ENCODE results near the gene TXNDC15. TPM values are rescaled to one million over a fixed set of nuclear protein-coding genes. Genes with fewer than 3 reads are reported as not detected.

Gene TXNDC15
- total RNA-seq, 1 donor from 2014 or later: 49.5 TPM

GRCh38 chr5:134934202-134934601 lies 60.0 kb downstream of the TXNDC15 start:
- H3K36me3 ChIP-seq: peaks cover 53% of the 10 kb centered on the region

GRCh38 chr5:134935711-134936602 lies 61.8 kb downstream of the TXNDC15 start:
- H3K4me3 ChIP-seq: no peak overlapping the region
- intact Hi-C loops (cut with micrococcal nuclease): no loop called here
- no peaks in the 10 kb centered on the region for H3K4me1 ChIP-seq
- no peaks in the 10 kb centered on the region for H3K27me3 ChIP-seq (ENCODE audit: low read depth)
- no peak overlapping the region for H3K27ac ChIP-seq (replicated peaks)
- peaks cover 50% of the 10 kb centered on the region for H3K36me3 ChIP-seq
- TF ChIP-seq CTCF (IDR thresholded peaks at IDR 0.05; ENCODE audit: borderline replicate concordance): no peak
- H3K9me3 ChIP-seq (replicated peaks): no peaks in the 10 kb centered on the region
- no peak for DNase-seq

More at GRCh38 chr5:134934202-134934601, 60.0 kb downstream of the TXNDC15 start:
- no peak for TF ChIP-seq CTCF (IDR thresholded peaks at IDR 0.05; ENCODE audit: borderline replicate concordance)
- H3K27me3 ChIP-seq (ENCODE audit: low read depth): no peaks in the 10 kb centered on the region
- H3K9me3 ChIP-seq (replicated peaks): no peaks in the 10 kb centered on the region
- intact Hi-C loops (cut with micrococcal nuclease): no loop called here
- no peaks in the 10 kb centered on the region for H3K4me1 ChIP-seq
- H3K4me3 ChIP-seq: no peak overlapping the region
- DNase-seq: no peak
- H3K27ac ChIP-seq (replicated peaks): no peak overlapping the region

- no peaks in the 10 kb centered on the region for H3K4me1 ChIP-seq
- H3K4me3 ChIP-seq: no peak overlapping the region
- intact Hi-C loops (cut with micrococcal nuclease): no loop called here
- no peaks in the 10 kb centered on the region for H3K9me3 ChIP-seq (replicated peaks)
- H3K27ac ChIP-seq (replicated peaks): no peak overlapping the region
- DNase-seq: no peak
- no peak for TF ChIP-seq CTCF (IDR thresholded peaks at IDR 0.05; ENCODE audit: borderline replicate concordance)
- H3K27me3 ChIP-seq (ENCODE audit: low read depth): no peaks in the 10 kb centered on the region
- peaks cover 42% of the 10 kb centered on the region for H3K36me3 ChIP-seq
Observed at GRCh38 chr5:134937526-134937925, 63.4 kb downstream of the TXNDC15 start.

GRCh38 chr5:134938030-134938429 lies 63.9 kb downstream of the TXNDC15 start:
- H3K4me1 ChIP-seq: no peaks in the 10 kb centered on the region
- no peaks in the 10 kb centered on the region for H3K27me3 ChIP-seq (ENCODE audit: low read depth)
- H3K27ac ChIP-seq (replicated peaks): no peak overlapping the region
- no peak for TF ChIP-seq CTCF (IDR thresholded peaks at IDR 0.05; ENCODE audit: borderline replicate concordance)
- H3K9me3 ChIP-seq (replicated peaks): no peaks in the 10 kb centered on the region
- peaks cover 38% of the 10 kb centered on the region for H3K36me3 ChIP-seq
- DNase-seq: no peak
- intact Hi-C loops (cut with micrococcal nuclease): no loop called here
- H3K4me3 ChIP-seq: no peak overlapping the region

- no peak for TF ChIP-seq CTCF (IDR thresholded peaks at IDR 0.05; ENCODE audit: borderline replicate concordance)
- Histone ChIP-seq H3K27me3 (ENCODE audit: low read depth) (no peaks in the 10 kb centered on the region), H3K4me3 (no peak overlapping the region)
Observed at GRCh38 chr5:134939500-134939899, 65.3 kb downstream of the TXNDC15 start.

More at GRCh38 chr5:134939500-134939899, 65.3 kb downstream of the TXNDC15 start:
- Histone ChIP-seq H3K36me3 (peaks cover 38% of the 10 kb centered on the region), H3K4me1 (no peaks in the 10 kb centered on the region), H3K9me3 (replicated peaks) (no peaks in the 10 kb centered on the region), H3K27ac (replicated peaks) (no peak overlapping the region)
- intact Hi-C loops (cut with micrococcal nuclease): no loop called here
- DNase-seq: no peak

Measured in left ventricle myocardium inferior (tissue), 1 donor.